ENCODE measurements around the gene GARS1. TPM values are rescaled to one million over a fixed set of nuclear protein-coding genes. Genes with fewer than 3 reads are reported as not detected.

GARS1 gene
- total RNA-seq, 1 donor from 2014 or later: 517 TPM

- H3K27me3 Mint-ChIP-seq (ENCODE audit: low read depth, unreplicated experiment): no peaks in the 10 kb centered on the region
- H3K27me3 ChIP-seq (ENCODE audit: insufficient read depth, low read length): no peaks in the 10 kb centered on the region
- H3K27ac Mint-ChIP-seq (ENCODE audit: unreplicated experiment): no peak overlapping the region
- H4K20me1 ChIP-seq (ENCODE audit: insufficient read depth, low read length): peaks cover 83% of the 10 kb centered on the region
- H3K4me1 Mint-ChIP-seq (ENCODE audit: low read depth, unreplicated experiment): peaks cover 26% of the 10 kb centered on the region
- H3K27ac ChIP-seq (ENCODE audit: low read depth, low read length): no peak overlapping the region
- peaks cover 72% of the 10 kb centered on the region for H3K79me2 ChIP-seq (ENCODE audit: insufficient read depth, low read length)
- H3K9me3 Mint-ChIP-seq (ENCODE audit: unreplicated experiment): no peaks in the 10 kb centered on the region
- no peak overlapping the region for H2AFZ ChIP-seq (ENCODE audit: low read depth, low read length)
- no peak overlapping the region for H3K4me3 Mint-ChIP-seq (ENCODE audit: unreplicated experiment)
- peaks cover 29% of the 10 kb centered on the region for H3K36me3 Mint-ChIP-seq (ENCODE audit: low read depth, unreplicated experiment)
- TF ChIP-seq CTCF (IDR thresholded peaks at IDR 0.05; ENCODE audit: insufficient read depth, low read depth, low read length) (no peak), EZH2 (IDR thresholded peaks at IDR 0.05; ENCODE audit: insufficient read depth, low read length) (no peak)
- H3K9me3 ChIP-seq (ENCODE audit: insufficient read depth, low read depth, low read length): no peaks in the 10 kb centered on the region
- no peak overlapping the region for H3K4me3 ChIP-seq (ENCODE audit: insufficient read depth, low read depth, low read length)
- peaks cover 8% of the 10 kb centered on the region for H3K4me1 ChIP-seq (ENCODE audit: insufficient read depth, low read length)
- peaks cover 82% of the 10 kb centered on the region for H3K36me3 ChIP-seq (ENCODE audit: insufficient read depth, low read length)
- no peak overlapping the region for H3K9ac ChIP-seq (ENCODE audit: low read length)
- FAIRE-seq (no peak), DNase-seq (ENCODE audit: low read depth) (no peak)
- no peak overlapping the region for H3K4me2 ChIP-seq (ENCODE audit: low read length)
Measured at GRCh38 chr7:30616318-30616717, 21.6 kb downstream of the GARS1 start.

GRCh38 chr7:30617359-30617758, 22.7 kb downstream of the GARS1 start:
- Histone ChIP-seq H3K4me1 (ENCODE audit: insufficient read depth, low read length) (peaks cover 8% of the 10 kb centered on the region), H3K4me3 (ENCODE audit: insufficient read depth, low read depth, low read length) (no peak overlapping the region), H2AFZ (ENCODE audit: low read depth, low read length) (no peak overlapping the region), H3K9me3 (ENCODE audit: insufficient read depth, low read depth, low read length) (no peaks in the 10 kb centered on the region), H3K4me2 (ENCODE audit: low read length) (no peak overlapping the region), H3K79me2 (ENCODE audit: insufficient read depth, low read length) (peaks cover 73% of the 10 kb centered on the region), H3K27ac (ENCODE audit: low read depth, low read length) (no peak overlapping the region), H3K27me3 (ENCODE audit: insufficient read depth, low read length) (no peaks in the 10 kb centered on the region), H3K9ac (ENCODE audit: low read length) (no peak overlapping the region), H4K20me1 (ENCODE audit: insufficient read depth, low read length) (peaks cover 88% of the 10 kb centered on the region), H3K36me3 (ENCODE audit: insufficient read depth, low read length) (peaks cover 86% of the 10 kb centered on the region)
- Mint-ChIP-seq H3K36me3 (ENCODE audit: low read depth, unreplicated experiment) (peaks cover 30% of the 10 kb centered on the region), H3K27ac (ENCODE audit: unreplicated experiment) (no peak overlapping the region), H3K9me3 (ENCODE audit: unreplicated experiment) (no peaks in the 10 kb centered on the region), H3K27me3 (ENCODE audit: low read depth, unreplicated experiment) (no peaks in the 10 kb centered on the region), H3K4me1 (ENCODE audit: low read depth, unreplicated experiment) (peaks cover 18% of the 10 kb centered on the region), H3K4me3 (ENCODE audit: unreplicated experiment) (no peak overlapping the region)
- no peak for TF ChIP-seq CTCF (IDR thresholded peaks at IDR 0.05; ENCODE audit: insufficient read depth, low read depth, low read length)
- no peak for TF ChIP-seq EZH2 (IDR thresholded peaks at IDR 0.05; ENCODE audit: insufficient read depth, low read length)
- DNase-seq (ENCODE audit: low read depth): no peak
- no peak for FAIRE-seq

GRCh38 chr7:30618080-30618676, 23.5 kb downstream of the GARS1 start:
- H3K4me2 ChIP-seq (ENCODE audit: low read length): no peak overlapping the region
- no peak overlapping the region for H3K27ac ChIP-seq (ENCODE audit: low read depth, low read length)
- H2AFZ ChIP-seq (ENCODE audit: low read depth, low read length): no peak overlapping the region
- peaks cover 11% of the 10 kb centered on the region for H3K4me1 Mint-ChIP-seq (ENCODE audit: low read depth, unreplicated experiment)
- no peaks in the 10 kb centered on the region for H3K27me3 Mint-ChIP-seq (ENCODE audit: low read depth, unreplicated experiment)
- peaks cover 5% of the 10 kb centered on the region for H3K4me1 ChIP-seq (ENCODE audit: insufficient read depth, low read length)
- H3K36me3 ChIP-seq (ENCODE audit: insufficient read depth, low read length): peaks cover 84% of the 10 kb centered on the region
- no peaks in the 10 kb centered on the region for H3K27me3 ChIP-seq (ENCODE audit: insufficient read depth, low read length)
- DNase-seq (ENCODE audit: low read depth) (no peak), FAIRE-seq (no peak)
- H3K4me3 Mint-ChIP-seq (ENCODE audit: unreplicated experiment): no peak overlapping the region
- no peak overlapping the region for H3K4me3 ChIP-seq (ENCODE audit: insufficient read depth, low read depth, low read length)
- H4K20me1 ChIP-seq (ENCODE audit: insufficient read depth, low read length): peaks cover 80% of the 10 kb centered on the region
- H3K36me3 Mint-ChIP-seq (ENCODE audit: low read depth, unreplicated experiment): peaks cover 28% of the 10 kb centered on the region
- no peak overlapping the region for H3K27ac Mint-ChIP-seq (ENCODE audit: unreplicated experiment)
- H3K79me2 ChIP-seq (ENCODE audit: insufficient read depth, low read length): peaks cover 67% of the 10 kb centered on the region
- H3K9ac ChIP-seq (ENCODE audit: low read length): no peak overlapping the region
- no peaks in the 10 kb centered on the region for H3K9me3 Mint-ChIP-seq (ENCODE audit: unreplicated experiment)
- TF ChIP-seq EZH2 (IDR thresholded peaks at IDR 0.05; ENCODE audit: insufficient read depth, low read length) (no peak), CTCF (IDR thresholded peaks at IDR 0.05; ENCODE audit: insufficient read depth, low read depth, low read length) (no peak)
- H3K9me3 ChIP-seq (ENCODE audit: insufficient read depth, low read depth, low read length): no peaks in the 10 kb centered on the region
